K562 (cell line): Measurements from ENCODE around the gene FGF14. TPM values are rescaled to one million over a fixed set of nuclear protein-coding genes. Genes with fewer than 3 reads are reported as not detected.

Source experiments
- ATAC-seq: fragments of 200-7000 bp; cut with Tn5 transposase; 3 replicates; pipeline ENCODE4 v1.9.1; 2020; ENCODE audit warnings: moderate library complexity
- BruUV-seq: library from RNA; stranded (reverse); fragments of 400-500 nt; replicated peaks from 2 replicates; lab custom pipeline; 2021; lab: Mats Ljungman, UMichigan
- CTCF ChIA-PET: fragments of 300-600 bp; formaldehyde crosslinking; extraction: SDS; loops from one replicate; lab custom pipeline; 2021; ENCODE audit warnings: low intra/inter-chr PET ratio; lab: Yijun Ruan, JAX
- POLR2A ChIA-PET: fragments of 300-600, 350-650 bp; sonication (Branson Sonifier 250); formaldehyde crosslinking; extraction: SDS; loops from one replicate; lab custom pipeline; 2021; ENCODE audit warnings: antibody characterized with exemption, inconsistent platforms; lab: Yijun Ruan, JAX
- DNase-seq, 4 experiments: peaks; one replicate each; pipeline versions ENCODE4 v3.0.0 to v3.0.0-alpha.2; 2011 to 2018; ENCODE audit warnings: low spot score in 3 of 4, mixed read lengths in 3 of 4; ENCODE audit errors: extremely low read depth in 1 of 4
- FAIRE-seq: peaks from 2 replicates; lab custom pipeline; 2011; peaks lifted over from hg19 to GRCh38; lab: Jason Lieb, UNC
- H2AFZ ChIP-seq: 2 replicates; pipeline ENCODE4 v1.6.0; 2011; ENCODE audit warnings: low read depth, low read length, control low read depth, inconsistent platforms
- H3K27ac ChIP-seq: fragments of 200-600 bp; 3 replicates; pipeline ENCODE4 v1.8.0; 2011; ENCODE audit warnings: low read depth, mild to moderate bottlenecking, control low read depth, inconsistent platforms, low read length, moderate library complexity, mixed read lengths; ENCODE audit errors: extremely low read depth
- H3K27me3 ChIP-seq, 2 experiments: fragments of 300-600 bp in 1 of 2; 2 replicates in 1 of 2; 3 replicates in 1 of 2; pipeline versions ENCODE4 v1.6.0 to v1.8.0; 2011; ENCODE audit warnings: inconsistent platforms in 2 of 2, low read length in 2 of 2, mild to moderate bottlenecking in 1 of 2, mixed read lengths in 1 of 2, moderate library complexity in 1 of 2; ENCODE audit not compliant: control insufficient read depth in 2 of 2, insufficient read depth in 2 of 2
- H3K36me3 ChIP-seq: fragments of 300-600 bp; 3 replicates; pipeline ENCODE4 v1.8.0; 2011; ENCODE audit warnings: mild to moderate bottlenecking, low read length, inconsistent platforms; ENCODE audit not compliant: control insufficient read depth, insufficient read depth
- H3K4me1 ChIP-seq, 2 experiments: fragments of 200-600 bp in 1 of 2; replicated peaks in 1 of 2; 2 replicates in 1 of 2; 3 replicates in 1 of 2; pipeline versions ENCODE4 v1.5.1 to v1.8.0; 2011; ENCODE audit warnings: inconsistent platforms in 2 of 2, low read length in 2 of 2, mild to moderate bottlenecking in 1 of 2, mixed read lengths in 1 of 2, moderate library complexity in 1 of 2; ENCODE audit not compliant: control insufficient read depth in 2 of 2, insufficient read depth in 2 of 2
- H3K4me2 ChIP-seq: 2 replicates; pipeline ENCODE4 v1.6.1; 2011; ENCODE audit warnings: low read length, control low read depth, inconsistent platforms, mixed read lengths; ENCODE audit not compliant: insufficient read depth
- H3K4me3 ChIP-seq: fragments of 200-600 bp; sonication (generic), shearing (Covaris generic); 2 replicates; pipeline ENCODE4 v1.5.1; 2016; ENCODE audit warnings: control low read depth, inconsistent platforms
- H3K79me2 ChIP-seq: fragments of 200-600 bp; 3 replicates; pipeline ENCODE4 v1.8.0; 2011; ENCODE audit warnings: low read length, inconsistent platforms; ENCODE audit not compliant: control insufficient read depth, insufficient read depth
- H3K9ac ChIP-seq, 2 experiments: 2 replicates each; pipeline versions ENCODE4 v1.6.0 to v1.6.1; 2011; ENCODE audit warnings: low read depth in 2 of 2, low read length in 2 of 2, control low read depth in 1 of 2, inconsistent platforms in 1 of 2, mild to moderate bottlenecking in 1 of 2, mixed read lengths in 1 of 2; ENCODE audit not compliant: insufficient read depth in 1 of 2
- H3K9me1 ChIP-seq: one replicate; pipeline ENCODE4 v1.6.0; 2011; ENCODE audit warnings: inconsistent platforms, mild to moderate bottlenecking, low read length, moderate library complexity; ENCODE audit not compliant: control insufficient read depth, insufficient read depth
- H3K9me3 ChIP-seq: replicated peaks from 2 replicates; pipeline ENCODE4 v1.5.1; 2011; ENCODE audit warnings: low read depth, low read length, inconsistent platforms; ENCODE audit not compliant: control insufficient read depth, insufficient read depth
- H4K20me1 ChIP-seq: replicated peaks from 2 replicates; pipeline ENCODE4 v1.6.1; 2011; ENCODE audit warnings: low read length, inconsistent platforms, mixed read lengths; ENCODE audit not compliant: control insufficient read depth, insufficient read depth
- MYBL2 ChIP-seq, 2 experiments: fragments of 450-650 bp in 1 of 2; sonication (generic) in 1 of 2; formaldehyde crosslinking in 1 of 2; IDR thresholded peaks; 2 replicates each; pipeline versions ENCODE4 v1.6.1 to v1.8.1; 2017 to 2022; ENCODE audit warnings: borderline replicate concordance in 1 of 2, inconsistent platforms in 1 of 2, low read depth in 1 of 2, mild to moderate bottlenecking in 1 of 2, missing genetic modification reagents in 1 of 2, moderate library complexity in 1 of 2
- SAP30 ChIP-seq: fragments of 200-600 bp; sonication (generic); IDR thresholded peaks from 2 replicates; pipeline ENCODE4 v1.6.1; 2012; ENCODE audit warnings: borderline replicate concordance, low read depth, mild to moderate bottlenecking, moderate library complexity, low read length, control low read depth, inconsistent platforms; ENCODE audit not compliant: insufficient read depth, poor library complexity, severe bottlenecking
- ZNF75A ChIP-seq: fragments of 450-650 bp; formaldehyde crosslinking; IDR thresholded peaks from 2 replicates; pipeline ENCODE4 v1.4.0; 2020; ENCODE audit warnings: mild to moderate bottlenecking
- in situ Hi-C: fragments of 300-500 bp; cut with MboI; formaldehyde crosslinking; loops from 4 replicates; pipeline ENCODE4 v1.15.0; 2018; ENCODE audit warnings: inconsistent platforms, mixed read lengths
- intact Hi-C: fragments of 100-400 bp; cut with micrococcal nuclease; formaldehyde crosslinking; loops from 2 replicates; pipeline ENCODE4 v1.14.2; 2022
- polyA plus RNA-seq, 8 experiments: library from polyadenylated mRNA; depleted of rRNA in 4 of 8; stranded (reverse) in 5 of 8; unstranded in 3 of 8; fragments of >200 nt; fragmentation: Nextera tagmentation in 2 of 8; fragmentation: Illumina TruSeq in 1 of 8; extraction: Ambion mirVana in 2 of 8; extraction: Trizol in 1 of 8; gene quantifications; 2 replicates each; pipeline versions ENCODE4 v1.2.1 to v1.2.3, GENCODE V29; 2011 to 2014; ENCODE audit warnings: inconsistent platforms in 1 of 8, missing spikeins in 1 of 8
- total RNA-seq, 7 experiments: library from RNA; depleted of rRNA in 6 of 7; stranded (reverse); fragments of >200 nt in 6 of 7; fragmentation: Illumina TruSeq in 2 of 7; extraction: Trizol in 2 of 7; gene quantifications; 2 replicates each; pipeline versions ENCODE4 v1.2.1 to v1.2.3, GENCODE V29; 2011 to 2021; ENCODE audit warnings: low replicate concordance in 1 of 7
- TF ChIP-seq, protein P1 (sequence below): fragments of 250-450 bp; sonication (Bioruptor Pico); IDR thresholded peaks from 2 replicates; pipeline ENCODE4 v1.4.0; 2020; ENCODE audit warnings: mild to moderate bottlenecking, moderate library complexity
- TF ChIP-seq, protein P2 (sequence below): fragments of 450-650 bp; IDR thresholded peaks from 2 replicates; pipeline ENCODE4 v1.6.1; 2016; ENCODE audit warnings: low read depth
- TF ChIP-seq, protein P3 (sequence below), 2 experiments: IDR thresholded peaks in 1 of 2; conservative IDR thresholded peaks in 1 of 2; 2 replicates each; pipeline ENCODE4 v1.6.1; 2016; ENCODE audit warnings: low read depth in 2 of 2, mild to moderate bottlenecking in 1 of 2, missing compliant biosample characterization in 1 of 2, missing genetic modification characterization in 1 of 2, moderate library complexity in 1 of 2

The FGF14 gene
- total and polyA plus RNA-seq, 9 of the 15 experiments (the other 6 are each of a cell fraction or from before 2014, with no cell fraction given) = not detected

DNA sequence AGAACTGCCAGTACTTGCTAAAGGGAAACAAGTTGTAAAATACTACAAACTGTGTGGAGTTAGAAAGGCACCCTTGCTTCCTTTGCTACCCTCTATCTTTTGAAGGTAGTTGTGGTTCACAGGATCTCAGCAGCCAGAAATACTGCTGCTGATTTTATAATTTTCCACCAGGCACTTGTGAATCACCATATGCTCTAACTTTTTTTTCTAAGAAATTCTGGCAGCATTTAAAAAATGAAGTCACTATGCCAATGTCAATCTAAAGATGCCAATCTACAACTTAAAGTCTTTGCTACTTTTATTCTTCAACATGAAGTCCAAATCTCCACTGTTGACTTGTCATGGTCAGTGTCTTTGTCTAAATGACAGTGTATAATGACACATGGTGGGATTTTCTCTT is 621.6 kb downstream of the FGF14 start:
- in situ Hi-C loops = no loop called here
- Histone ChIP-seq H3K4me2 (no peak overlapping the region), H3K9ac (no peak overlapping the region), H3K4me3 (no peak overlapping the region), H3K36me3 (no peaks in the 10 kb centered on the region), H4K20me1 (no peaks in the 10 kb centered on the region), H3K27me3 (no peaks in the 10 kb centered on the region), H3K4me1 (no peaks in the 10 kb centered on the region), H3K79me2 (no peaks in the 10 kb centered on the region), H3K27ac (no peak overlapping the region), H3K9me3 (no peaks in the 10 kb centered on the region), H3K9me1 (no peaks in the 10 kb centered on the region), H2AFZ (no peak overlapping the region)
- POLR2A ChIA-PET = no interaction called here
- ATAC-seq (no peak), DNase-seq (no peak), FAIRE-seq (no peak)
- no TSS peak for BruUV-seq
- CTCF ChIA-PET = no interaction called here
- intact Hi-C loops = no loop called here
- TF ChIP-seq ZNF75A (CRISPR knock-in tag) (no peak), MYBL2 (IDR thresholded peaks at IDR 0.05; ENCODE audit: low read depth) (no peak), MYBL2 (CRISPR knock-in tag; IDR thresholded peaks at IDR 0.05; ENCODE audit: borderline replicate concordance) (no peak), SAP30 (no peak)
- TF ChIP-seq, protein P1, sequence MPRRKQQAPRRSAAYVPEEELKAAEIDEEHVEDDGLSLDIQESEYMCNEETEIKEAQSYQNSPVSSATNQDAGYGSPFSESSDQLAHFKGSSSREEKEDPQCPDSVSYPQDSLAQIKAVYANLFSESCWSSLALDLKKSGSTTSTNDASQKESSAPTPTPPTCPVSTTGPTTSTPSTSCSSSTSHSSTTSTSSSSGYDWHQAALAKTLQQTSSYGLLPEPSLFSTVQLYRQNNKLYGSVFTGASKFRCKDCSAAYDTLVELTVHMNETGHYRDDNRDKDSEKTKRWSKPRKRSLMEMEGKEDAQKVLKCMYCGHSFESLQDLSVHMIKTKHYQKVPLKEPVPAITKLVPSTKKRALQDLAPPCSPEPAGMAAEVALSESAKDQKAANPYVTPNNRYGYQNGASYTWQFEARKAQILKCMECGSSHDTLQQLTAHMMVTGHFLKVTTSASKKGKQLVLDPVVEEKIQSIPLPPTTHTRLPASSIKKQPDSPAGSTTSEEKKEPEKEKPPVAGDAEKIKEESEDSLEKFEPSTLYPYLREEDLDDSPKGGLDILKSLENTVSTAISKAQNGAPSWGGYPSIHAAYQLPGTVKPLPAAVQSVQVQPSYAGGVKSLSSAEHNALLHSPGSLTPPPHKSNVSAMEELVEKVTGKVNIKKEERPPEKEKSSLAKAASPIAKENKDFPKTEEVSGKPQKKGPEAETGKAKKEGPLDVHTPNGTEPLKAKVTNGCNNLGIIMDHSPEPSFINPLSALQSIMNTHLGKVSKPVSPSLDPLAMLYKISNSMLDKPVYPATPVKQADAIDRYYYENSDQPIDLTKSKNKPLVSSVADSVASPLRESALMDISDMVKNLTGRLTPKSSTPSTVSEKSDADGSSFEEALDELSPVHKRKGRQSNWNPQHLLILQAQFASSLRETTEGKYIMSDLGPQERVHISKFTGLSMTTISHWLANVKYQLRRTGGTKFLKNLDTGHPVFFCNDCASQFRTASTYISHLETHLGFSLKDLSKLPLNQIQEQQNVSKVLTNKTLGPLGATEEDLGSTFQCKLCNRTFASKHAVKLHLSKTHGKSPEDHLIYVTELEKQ (CRISPR knock-in tag) = no peak
- TF ChIP-seq, protein P2, sequence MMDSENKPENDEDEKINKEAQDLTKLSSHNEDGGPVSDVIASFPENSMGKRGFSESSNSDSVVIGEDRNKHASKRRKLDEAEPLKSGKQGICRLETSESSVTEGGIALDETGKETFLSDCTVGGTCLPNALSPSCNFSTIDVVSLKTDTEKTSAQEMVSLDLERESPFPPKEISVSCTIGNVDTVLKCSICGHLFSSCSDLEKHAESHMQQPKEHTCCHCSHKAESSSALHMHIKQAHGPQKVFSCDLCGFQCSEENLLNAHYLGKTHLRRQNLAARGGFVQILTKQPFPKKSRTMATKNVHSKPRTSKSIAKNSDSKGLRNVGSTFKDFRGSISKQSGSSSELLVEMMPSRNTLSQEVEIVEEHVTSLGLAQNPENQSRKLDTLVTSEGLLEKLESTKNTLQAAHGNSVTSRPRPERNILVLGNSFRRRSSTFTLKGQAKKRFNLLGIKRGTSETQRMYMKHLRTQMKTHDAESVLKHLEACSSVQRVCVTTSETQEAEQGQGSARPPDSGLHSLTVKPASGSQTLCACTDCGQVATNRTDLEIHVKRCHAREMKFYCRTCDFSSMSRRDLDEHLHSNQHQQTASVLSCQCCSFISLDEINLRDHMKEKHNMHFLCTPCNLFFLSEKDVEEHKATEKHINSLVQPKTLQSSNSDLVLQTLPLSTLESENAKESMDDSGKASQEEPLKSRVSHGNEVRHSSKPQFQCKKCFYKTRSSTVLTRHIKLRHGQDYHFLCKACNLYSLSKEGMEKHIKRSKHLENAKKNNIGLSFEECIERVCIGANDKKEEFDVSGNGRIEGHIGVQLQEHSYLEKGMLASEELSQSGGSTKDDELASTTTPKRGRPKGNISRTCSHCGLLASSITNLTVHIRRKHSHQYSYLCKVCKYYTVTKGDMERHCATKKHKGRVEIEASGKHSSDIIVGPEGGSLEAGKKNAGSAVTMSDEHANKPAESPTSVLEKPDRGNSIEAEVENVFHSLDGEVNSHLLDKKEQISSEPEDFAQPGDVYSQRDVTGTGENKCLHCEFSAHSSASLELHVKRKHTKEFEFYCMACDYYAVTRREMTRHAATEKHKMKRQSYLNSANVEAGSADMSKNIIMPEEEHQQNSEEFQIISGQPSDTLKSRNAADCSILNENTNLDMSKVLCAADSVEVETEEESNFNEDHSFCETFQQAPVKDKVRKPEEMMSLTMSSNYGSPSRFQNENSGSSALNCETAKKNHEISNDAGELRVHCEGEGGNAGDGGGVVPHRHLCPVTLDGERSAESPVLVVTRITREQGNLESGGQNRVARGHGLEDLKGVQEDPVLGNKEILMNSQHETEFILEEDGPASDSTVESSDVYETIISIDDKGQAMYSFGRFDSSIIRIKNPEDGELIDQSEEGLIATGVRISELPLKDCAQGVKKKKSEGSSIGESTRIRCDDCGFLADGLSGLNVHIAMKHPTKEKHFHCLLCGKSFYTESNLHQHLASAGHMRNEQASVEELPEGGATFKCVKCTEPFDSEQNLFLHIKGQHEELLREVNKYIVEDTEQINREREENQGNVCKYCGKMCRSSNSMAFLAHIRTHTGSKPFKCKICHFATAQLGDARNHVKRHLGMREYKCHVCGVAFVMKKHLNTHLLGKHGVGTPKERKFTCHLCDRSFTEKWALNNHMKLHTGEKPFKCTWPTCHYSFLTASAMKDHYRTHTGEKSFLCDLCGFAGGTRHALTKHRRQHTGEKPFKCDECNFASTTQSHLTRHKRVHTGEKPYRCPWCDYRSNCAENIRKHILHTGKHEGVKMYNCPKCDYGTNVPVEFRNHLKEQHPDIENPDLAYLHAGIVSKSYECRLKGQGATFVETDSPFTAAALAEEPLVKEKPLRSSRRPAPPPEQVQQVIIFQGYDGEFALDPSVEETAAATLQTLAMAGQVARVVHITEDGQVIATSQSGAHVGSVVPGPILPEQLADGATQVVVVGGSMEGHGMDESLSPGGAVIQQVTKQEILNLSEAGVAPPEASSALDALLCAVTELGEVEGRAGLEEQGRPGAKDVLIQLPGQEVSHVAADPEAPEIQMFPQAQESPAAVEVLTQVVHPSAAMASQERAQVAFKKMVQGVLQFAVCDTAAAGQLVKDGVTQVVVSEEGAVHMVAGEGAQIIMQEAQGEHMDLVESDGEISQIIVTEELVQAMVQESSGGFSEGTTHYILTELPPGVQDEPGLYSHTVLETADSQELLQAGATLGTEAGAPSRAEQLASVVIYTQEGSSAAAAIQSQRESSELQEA = no peak
- TF ChIP-seq, protein P3, sequence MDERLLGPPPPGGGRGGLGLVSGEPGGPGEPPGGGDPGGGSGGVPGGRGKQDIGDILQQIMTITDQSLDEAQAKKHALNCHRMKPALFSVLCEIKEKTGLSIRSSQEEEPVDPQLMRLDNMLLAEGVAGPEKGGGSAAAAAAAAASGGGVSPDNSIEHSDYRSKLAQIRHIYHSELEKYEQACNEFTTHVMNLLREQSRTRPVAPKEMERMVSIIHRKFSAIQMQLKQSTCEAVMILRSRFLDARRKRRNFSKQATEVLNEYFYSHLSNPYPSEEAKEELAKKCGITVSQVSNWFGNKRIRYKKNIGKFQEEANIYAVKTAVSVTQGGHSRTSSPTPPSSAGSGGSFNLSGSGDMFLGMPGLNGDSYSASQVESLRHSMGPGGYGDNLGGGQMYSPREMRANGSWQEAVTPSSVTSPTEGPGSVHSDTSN (CRISPR knock-in tag; IDR thresholded peaks at IDR 0.05; ENCODE audit: low read depth) = no peak
- TF ChIP-seq, protein P3 (tag; conservative IDR thresholded peaks at IDR 0.05; ENCODE audit: low read depth) = no peak
